ENCODE data around the gene SLC7A6OS.
"Not testable (repeated sequence)": the region's sequence is repeated elsewhere in the genome, so short reads cannot be mapped to it uniquely, and the experiment has no call there.

SLC7A6OS gene

GRCh38 chr16:68291227-68291626, 19.5 kb downstream of the SLC7A6OS start:
- no peak overlapping the region for H3K4me3 ChIP-seq (ENCODE audit: low read depth, low read length)
- no peak for TF ChIP-seq MYC (IDR thresholded peaks at IDR 0.05; ENCODE audit: low read depth, low read length)
- no peak for TF ChIP-seq CTCF (IDR thresholded peaks at IDR 0.05; ENCODE audit: low read depth, low read length)
- TF ChIP-seq POLR2A (IDR thresholded peaks at IDR 0.05; ENCODE audit: extremely low read depth, insufficient read length): no peak
- no peak for TF ChIP-seq MAX (IDR thresholded peaks at IDR 0.05; ENCODE audit: low read depth, low read length)
- no peak for DNase-seq (ENCODE audit: low read depth)

- TF ChIP-seq MAX (IDR thresholded peaks at IDR 0.05; ENCODE audit: low read depth, low read length) (no peak), MYC (IDR thresholded peaks at IDR 0.05; ENCODE audit: low read depth, low read length) (no peak), POLR2A (IDR thresholded peaks at IDR 0.05; ENCODE audit: extremely low read depth, insufficient read length) (no peak), CTCF (IDR thresholded peaks at IDR 0.05; ENCODE audit: low read depth, low read length) (no peak)
- H3K4me3 ChIP-seq (ENCODE audit: low read depth, low read length): no peak overlapping the region
- no peak for DNase-seq (ENCODE audit: low read depth)
Observed at GRCh38 chr16:68290450-68290849, 20.3 kb downstream of the SLC7A6OS start.

GRCh38 chr16:68289621-68290329, 21.0 kb downstream of the SLC7A6OS start:
- TF ChIP-seq MAX (IDR thresholded peaks at IDR 0.05; ENCODE audit: low read depth, low read length) (peak; percentile 28; the same call in 1 of the 2 replicates), CTCF (IDR thresholded peaks at IDR 0.05; ENCODE audit: low read depth, low read length) (no peak), POLR2A (IDR thresholded peaks at IDR 0.05; ENCODE audit: extremely low read depth, insufficient read length) (no peak), MYC (IDR thresholded peaks at IDR 0.05; ENCODE audit: low read depth, low read length) (peak; percentile 44; the same call in 1 of the 2 replicates)
- H3K4me3 ChIP-seq (ENCODE audit: low read depth, low read length): no peak overlapping the region
- DNase-seq (ENCODE audit: low read depth): peak; percentile 95

GRCh38 chr16:68289202-68289601, 21.5 kb downstream of the SLC7A6OS start:
- TF ChIP-seq MAX (IDR thresholded peaks at IDR 0.05; ENCODE audit: low read depth, low read length) (no peak), CTCF (IDR thresholded peaks at IDR 0.05; ENCODE audit: low read depth, low read length) (no peak), POLR2A (IDR thresholded peaks at IDR 0.05; ENCODE audit: extremely low read depth, insufficient read length) (no peak), MYC (IDR thresholded peaks at IDR 0.05; ENCODE audit: low read depth, low read length) (no peak)
- DNase-seq (ENCODE audit: low read depth): peak; percentile 68
- H3K4me3 ChIP-seq (ENCODE audit: low read depth, low read length): no peak overlapping the region

- H3K4me3 ChIP-seq (ENCODE audit: low read depth, low read length); DNase-seq (ENCODE audit: low read depth): not testable (repeated sequence)
Observed at GRCh38 chr16:68288796-68289195, 21.9 kb downstream of the SLC7A6OS start.

GRCh38 chr16:68288252-68288650, 22.5 kb downstream of the SLC7A6OS start:
- no peak overlapping the region for H3K4me3 ChIP-seq (ENCODE audit: low read depth, low read length)
- no peak for DNase-seq (ENCODE audit: low read depth)
- no peak for TF ChIP-seq MYC (IDR thresholded peaks at IDR 0.05; ENCODE audit: low read depth, low read length)
